GM18867 (cell line): Measurements from ENCODE around the gene PTHLH.

Source experiments
- ATAC-seq: cut with Tn5 transposase; IDR thresholded peaks from one replicate; pipeline ENCODE4 v1.9.1; 2021; ENCODE audit warnings: mild to moderate bottlenecking, moderate library complexity; ENCODE audit not compliant: unreplicated experiment

PTHLH gene

DNA sequence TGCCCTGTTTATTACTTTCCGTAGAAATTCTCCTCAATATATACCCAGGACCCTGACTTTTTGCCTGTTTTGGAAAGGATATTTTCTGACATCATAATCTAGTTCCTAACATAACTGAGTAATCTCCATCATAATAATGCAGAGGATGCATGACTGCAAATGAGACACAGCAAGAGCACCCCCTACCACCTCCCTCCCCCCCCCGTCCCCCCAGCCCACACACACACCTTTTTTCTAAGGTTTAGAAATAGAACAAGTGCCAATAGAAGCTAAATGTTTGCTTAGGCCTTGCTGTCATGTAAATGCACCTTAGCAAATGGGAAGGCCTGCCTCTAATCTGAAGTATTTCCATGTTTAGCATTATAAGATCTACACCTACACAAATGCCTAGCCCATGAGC is at the start of gene PTHLH:
TSS of gene PTHLH (minus strand) at position 13 of the 400 bp plus-strand sequence. CDS start 3,239 bp downstream, outside the sequence.
- no peak for ATAC-seq

DNA sequence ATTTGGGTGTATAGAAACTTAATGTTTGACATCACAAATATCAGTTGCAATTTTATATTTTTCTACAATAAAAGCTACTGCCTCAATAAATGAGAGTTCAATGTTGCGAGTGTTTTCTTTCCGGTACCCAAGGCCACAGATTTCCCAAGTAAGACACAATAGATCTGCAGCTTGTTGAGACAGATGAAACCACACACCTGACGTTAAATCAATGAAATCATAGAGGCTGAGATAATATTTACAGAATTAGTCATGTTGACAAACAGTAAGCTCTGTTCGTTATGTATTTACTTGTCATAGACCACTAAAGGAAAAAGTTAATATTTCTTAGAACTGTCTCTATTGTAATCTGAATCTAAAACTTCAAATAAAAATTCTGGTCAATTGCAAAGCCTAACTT is 49.2 kb upstream of the PTHLH start:
- no peak for ATAC-seq

- no peak for ATAC-seq
Measured at GRCh38 chr12:28017873-28018255, 45.3 kb upstream of the PTHLH start.

DNA sequence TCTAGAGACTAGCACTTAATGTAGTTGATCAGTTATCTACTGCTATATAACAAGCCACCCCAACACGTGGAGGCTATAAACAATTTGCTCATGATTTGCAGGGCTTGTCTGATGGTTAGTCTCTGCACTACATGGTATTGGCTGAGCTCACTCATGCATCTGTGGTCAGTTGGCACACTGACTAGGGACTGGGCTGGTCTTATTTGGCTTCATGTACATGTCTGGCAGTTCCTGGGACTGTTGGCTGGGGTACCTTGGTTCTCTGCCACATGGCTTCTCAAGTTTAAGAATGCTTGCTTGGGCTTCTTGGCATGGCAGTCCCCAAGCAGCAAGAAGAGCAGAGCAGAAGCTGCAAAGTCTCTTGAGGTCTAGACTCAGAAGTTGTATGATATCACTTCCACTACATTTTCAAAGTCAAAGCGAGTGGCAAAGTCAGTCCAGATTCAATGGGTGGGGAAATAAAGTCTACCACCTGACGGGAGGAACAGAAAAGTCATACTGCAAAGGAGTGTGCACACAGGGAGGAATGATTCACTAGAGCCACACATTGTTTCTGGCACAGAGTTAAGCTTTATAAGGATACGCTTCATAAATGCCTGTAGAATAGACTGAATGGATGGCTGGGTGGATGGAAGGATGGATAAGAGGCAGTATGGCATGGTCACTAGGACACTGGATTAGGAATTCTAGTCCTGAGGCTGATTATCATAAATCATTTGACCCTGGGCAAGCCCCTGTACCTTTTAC is 44.8 kb upstream of the PTHLH start:
- no peak for ATAC-seq

DNA sequence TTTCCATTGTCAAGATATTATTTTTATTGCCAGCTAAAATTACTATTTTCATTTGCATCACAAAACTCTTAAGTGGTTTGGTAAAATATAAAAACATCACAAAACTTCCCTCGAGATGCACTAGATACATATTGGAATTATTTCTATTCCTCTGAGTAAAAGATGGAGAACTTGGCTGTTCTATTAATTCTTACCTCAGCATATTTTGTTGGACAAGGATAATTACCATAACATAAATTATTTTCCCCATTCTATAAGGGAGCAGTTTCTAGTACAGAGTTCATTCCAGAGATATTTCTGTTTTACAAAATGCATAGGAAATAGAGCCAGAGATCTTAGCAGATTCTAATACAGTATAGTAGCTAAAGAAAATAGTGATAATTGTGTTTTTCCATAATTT is 42.6 kb upstream of the PTHLH start:
- no peak for ATAC-seq

DNA sequence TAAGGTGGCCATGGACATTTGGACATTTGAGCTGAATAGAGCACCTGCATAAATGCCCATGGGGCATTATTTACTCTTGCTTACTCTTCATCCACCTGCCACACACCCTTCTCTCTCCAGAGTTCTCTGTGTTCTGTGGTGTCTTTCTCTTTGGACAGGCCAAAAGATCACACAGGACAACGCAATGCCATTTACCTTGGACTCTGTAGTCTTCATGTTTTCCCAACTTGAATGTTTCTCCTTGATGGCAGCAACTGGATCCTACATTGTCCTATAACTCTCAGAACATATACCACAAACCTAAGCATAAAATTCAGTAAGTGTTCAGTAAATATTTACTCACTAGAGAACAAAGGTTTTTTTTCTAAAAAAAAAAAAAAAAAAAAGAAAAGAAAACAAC is 41.7 kb upstream of the PTHLH start:
- ATAC-seq: no peak

GRCh38 chr12:28012333-28012918 is 39.9 kb upstream of the PTHLH start:
- ATAC-seq: no peak

DNA sequence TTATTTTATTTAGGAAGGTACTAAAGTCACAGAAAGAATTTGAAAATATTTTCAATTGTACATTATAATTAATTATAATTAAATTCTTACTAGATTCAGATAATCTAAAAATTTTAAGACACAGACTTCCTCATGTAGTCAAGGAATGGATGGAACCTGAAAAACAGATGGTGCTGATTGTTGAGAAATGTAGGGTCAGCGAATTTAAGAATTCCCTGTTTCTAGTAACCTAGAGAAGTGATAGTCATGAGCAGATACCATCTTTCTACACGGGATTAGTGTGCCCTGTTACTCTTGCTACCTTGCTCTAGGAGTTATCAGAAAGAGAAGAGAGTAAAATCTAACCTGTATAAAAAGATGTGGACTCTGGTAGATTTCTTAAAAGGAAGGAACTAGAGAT is 37.5 kb upstream of the PTHLH start:
- ATAC-seq: no peak

GRCh38 chr12:27999970-28000369 is 27.4 kb upstream of the PTHLH start:
- no peak for ATAC-seq

DNA sequence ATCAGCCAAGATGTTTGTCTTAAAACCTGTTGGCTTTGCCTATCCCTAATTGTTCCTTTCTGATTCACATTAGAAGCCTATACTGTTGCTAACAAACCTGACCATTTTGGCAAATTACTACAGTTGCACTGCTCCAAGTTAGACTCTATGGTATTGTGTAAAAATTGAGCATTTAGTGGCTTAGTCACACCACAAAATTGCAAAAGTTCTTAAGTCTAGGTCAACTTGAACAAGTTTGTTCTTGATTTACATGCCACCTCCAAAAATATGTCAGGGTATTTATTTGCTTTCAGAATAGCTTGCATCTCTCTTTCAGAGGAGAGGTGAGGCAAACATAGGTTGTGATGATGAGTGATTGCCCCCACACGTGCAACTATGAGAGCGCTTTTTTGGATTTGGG is 27.0 kb upstream of the PTHLH start:
- no peak for ATAC-seq

- ATAC-seq: no peak
Measured at GRCh38 chr12:27998658-27999057, 26.1 kb upstream of the PTHLH start.

DNA sequence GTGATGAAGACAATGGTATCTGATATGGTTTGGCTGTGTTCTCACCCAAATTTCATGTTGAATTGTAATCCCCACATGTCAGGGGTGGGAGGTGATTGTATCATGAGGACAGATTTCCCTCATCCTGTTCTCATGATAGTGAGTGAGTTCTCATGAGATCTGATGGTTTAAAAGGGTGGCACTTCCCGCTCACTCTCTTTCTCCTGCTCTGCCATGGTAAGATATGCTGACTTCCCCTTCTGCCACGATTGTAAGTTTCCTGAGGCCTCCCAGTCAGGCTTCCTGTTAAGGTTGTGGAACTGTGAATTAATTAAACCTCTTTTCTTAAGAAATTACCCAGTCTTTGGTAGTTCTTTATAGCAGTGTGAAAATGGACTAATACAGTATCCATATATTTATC is 25.6 kb upstream of the PTHLH start:
- ATAC-seq: no peak

- ATAC-seq: no peak
Measured at GRCh38 chr12:27996761-27997160, 24.2 kb upstream of the PTHLH start.

- ATAC-seq: no peak
Measured at GRCh38 chr12:27995406-27995805, 22.9 kb upstream of the PTHLH start.

DNA sequence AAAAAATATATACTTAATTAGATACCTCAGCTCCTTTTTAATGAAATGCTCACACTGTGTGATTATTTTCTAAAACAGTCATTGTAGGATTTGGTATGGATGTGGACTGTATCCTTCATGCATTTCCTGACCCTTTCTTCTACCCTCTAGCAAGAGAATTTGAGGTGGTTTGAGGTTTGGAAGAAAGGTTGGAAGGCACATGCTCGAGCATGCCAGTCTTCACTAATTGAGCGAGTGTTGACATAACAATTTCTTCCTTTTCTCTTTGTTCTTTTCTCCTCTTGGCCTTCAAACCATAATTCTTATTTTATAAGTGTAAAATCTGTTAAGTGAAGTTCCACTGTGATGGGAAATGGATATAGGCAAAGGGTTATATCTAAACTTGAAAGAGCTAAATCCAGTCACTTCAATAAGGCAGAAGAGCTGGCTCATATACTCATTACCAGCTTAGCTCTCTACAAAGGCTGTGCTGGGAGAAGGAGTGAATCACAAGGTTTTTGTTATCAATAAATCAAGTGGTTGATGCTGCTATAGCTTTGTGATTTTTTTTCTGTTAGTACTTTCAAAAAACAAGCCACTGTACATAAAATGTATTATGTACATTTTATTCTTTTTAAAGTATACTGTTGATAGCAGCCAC is 16.2 kb upstream of the PTHLH start:
- no peak for ATAC-seq

GRCh38 chr12:27987331-27987730 is 14.8 kb upstream of the PTHLH start:
- ATAC-seq: no peak

DNA sequence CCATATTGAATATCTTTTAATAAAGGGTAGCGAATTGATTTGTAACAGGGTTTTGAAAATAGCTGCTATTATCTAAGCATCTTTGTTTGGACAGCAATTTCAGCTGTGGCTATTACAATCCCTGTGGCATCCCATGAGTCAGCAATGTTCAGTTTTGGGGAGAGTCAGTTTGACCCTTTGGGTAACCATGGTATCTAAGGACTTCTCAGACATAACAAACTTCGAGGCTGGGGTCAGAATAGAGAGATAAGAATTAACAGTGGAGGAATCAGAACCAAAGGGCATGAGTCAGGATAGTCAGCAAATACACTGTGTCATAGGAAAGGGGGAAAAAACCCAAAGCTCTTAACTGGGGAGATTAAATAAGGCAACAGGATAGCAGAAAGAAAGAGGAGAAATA is 11.7 kb upstream of the PTHLH start:
- ATAC-seq: no peak

DNA sequence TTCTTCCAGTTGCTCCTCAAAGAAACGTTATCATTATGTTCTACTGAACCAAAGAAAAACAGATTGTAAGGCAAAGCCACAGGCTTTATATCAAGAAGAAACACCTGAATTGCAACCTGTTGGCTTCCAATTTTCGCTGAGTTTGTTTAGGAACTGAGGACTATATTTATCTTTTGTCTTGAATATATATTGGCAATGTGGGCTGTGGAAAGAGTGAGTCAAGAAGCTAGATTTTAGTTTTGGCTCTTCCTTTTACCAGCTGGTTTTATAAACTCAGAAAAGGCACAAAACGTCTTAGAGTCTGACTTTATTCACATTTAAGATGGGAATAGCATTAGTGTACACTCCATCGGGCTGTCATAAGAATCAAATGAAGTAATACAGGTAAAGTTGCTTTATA is 10.4 kb upstream of the PTHLH start:
- no peak for ATAC-seq

GRCh38 chr12:27982385-27982784 is 9.9 kb upstream of the PTHLH start:
- ATAC-seq: no peak

DNA sequence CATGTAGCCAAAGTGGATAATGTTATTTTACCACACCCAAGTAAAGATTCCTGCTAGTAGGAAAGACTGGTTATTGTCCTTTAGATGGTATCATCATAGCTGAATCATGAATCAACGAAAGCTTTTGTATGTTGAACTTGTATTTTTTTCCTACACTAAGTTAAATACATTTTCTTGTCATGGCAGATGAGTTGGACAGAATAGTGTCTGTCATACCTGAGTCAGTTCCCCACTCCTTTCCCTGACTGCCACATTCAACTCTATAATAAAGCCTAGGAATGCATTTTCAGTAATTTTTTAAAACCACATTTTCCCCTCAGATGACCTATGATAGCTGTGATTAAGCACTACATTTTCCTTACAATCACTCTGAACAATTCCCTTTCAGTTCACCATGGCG is 9.3 kb upstream of the PTHLH start:
- no peak for ATAC-seq

GRCh38 chr12:27979145-27979544 is 6.6 kb upstream of the PTHLH start:
- no peak for ATAC-seq
